Measurements from ENCODE around the gene COL5A2. TPM values are rescaled to one million over a fixed set of nuclear protein-coding genes. Genes with fewer than 3 reads are reported as not detected.
A peak's percentile ranks its signal among the peaks of the same experiment; 100 is the strongest.

Gene COL5A2
- total and polyA plus RNA-seq, 9 of the 15 experiments (the other 6 are each of a cell fraction or from before 2014, with no cell fraction given) = 0.01 to 0.54 (median 0.19) TPM

DNA sequence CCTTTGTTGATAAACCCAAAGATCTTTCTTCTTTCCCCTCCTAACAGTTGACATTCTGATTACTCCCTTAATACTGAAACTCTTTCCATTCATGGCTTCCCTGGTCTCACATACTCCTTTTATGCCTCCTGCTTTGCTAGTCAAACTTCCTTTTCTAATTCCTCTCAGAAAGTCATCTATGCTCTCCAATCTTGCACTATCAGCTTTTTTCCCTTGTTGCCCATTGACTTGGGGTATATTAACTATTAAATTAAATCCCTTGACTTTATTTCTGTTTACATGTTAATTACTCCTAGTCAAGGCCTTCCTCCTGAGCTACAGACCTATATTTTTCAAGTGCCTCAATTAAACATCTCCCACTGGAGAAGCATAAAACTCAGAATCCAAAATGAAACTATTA, 3.6 kb upstream of the COL5A2 start:
- Histone ChIP-seq H3K4me3 (no peak overlapping the region), H3K27me3 (ENCODE audit: control insufficient read depth in 2 of 2, insufficient read depth in 2 of 2, low read length in 2 of 2) (no peaks in the 10 kb centered on the region), H3K4me1 (replicated peaks in 1 of 2; ENCODE audit: control insufficient read depth in 2 of 2, insufficient read depth in 2 of 2, low read length in 2 of 2) (no peaks in the 10 kb centered on the region), H3K9me1 (ENCODE audit: control insufficient read depth, insufficient read depth, low read length) (no peaks in the 10 kb centered on the region), H3K4me2 (ENCODE audit: insufficient read depth, low read length) (no peak overlapping the region), H4K20me1 (replicated peaks; ENCODE audit: control insufficient read depth, insufficient read depth, low read length) (no peaks in the 10 kb centered on the region), H2AFZ (ENCODE audit: low read depth, low read length) (no peak overlapping the region), H3K27ac (ENCODE audit: extremely low read depth, low read depth, low read length) (no peak overlapping the region), H3K9ac (ENCODE audit: insufficient read depth in 1 of 2, low read depth in 2 of 2, low read length in 2 of 2) (no peak overlapping the region), H3K36me3 (ENCODE audit: control insufficient read depth, insufficient read depth, low read length) (no peaks in the 10 kb centered on the region), H3K9me3 (replicated peaks; ENCODE audit: control insufficient read depth, insufficient read depth, low read depth, low read length) (no peaks in the 10 kb centered on the region), H3K79me2 (ENCODE audit: control insufficient read depth, insufficient read depth, low read length) (no peaks in the 10 kb centered on the region)
- FAIRE-seq (no peak), ATAC-seq (no peak), DNase-seq (ENCODE audit: extremely low read depth in 1 of 4, low spot score in 3 of 4) (no peak)
- BruUV-seq (replicated peaks) = no TSS peak
- in situ Hi-C loops (cut with MboI) (no loop called here), intact Hi-C loops (cut with micrococcal nuclease) (no loop called here)
- ChIA-PET CTCF (ENCODE audit: low intra/inter-chr PET ratio) (no interaction called here), POLR2A (no interaction called here)
- TF ChIP-seq MYC (IDR thresholded peaks at IDR 0.05; ENCODE audit: low read depth, low read length) (no peak), MYC (CRISPR knock-in tag; IDR thresholded peaks at IDR 0.05; ENCODE audit: borderline replicate concordance, low read depth) (no peak), POU5F1 (IDR thresholded peaks at IDR 0.05; ENCODE audit: borderline replicate concordance, low read depth, low read length, partially characterized antibody) (no peak), NBN (IDR thresholded peaks at IDR 0.05; ENCODE audit: low read depth) (no peak), ZSCAN32 (CRISPR knock-in tag; IDR thresholded peaks at IDR 0.05) (no peak), C11orf30 (IDR thresholded peaks at IDR 0.05; ENCODE audit: low read depth) (peak; percentile 18; the same call in 1 of the 2 replicates), ZNF316 (IDR thresholded peaks at IDR 0.05) (0 out of 2 replicates have a peak, but pooled peaks have one; percentile 27), ZNF644 (tag; IDR thresholded peaks at IDR 0.05; ENCODE audit: low read depth) (no peak), PHB (CRISPR knock-in tag; IDR thresholded peaks at IDR 0.05) (no peak)
- TF ChIP-seq, protein P1, sequence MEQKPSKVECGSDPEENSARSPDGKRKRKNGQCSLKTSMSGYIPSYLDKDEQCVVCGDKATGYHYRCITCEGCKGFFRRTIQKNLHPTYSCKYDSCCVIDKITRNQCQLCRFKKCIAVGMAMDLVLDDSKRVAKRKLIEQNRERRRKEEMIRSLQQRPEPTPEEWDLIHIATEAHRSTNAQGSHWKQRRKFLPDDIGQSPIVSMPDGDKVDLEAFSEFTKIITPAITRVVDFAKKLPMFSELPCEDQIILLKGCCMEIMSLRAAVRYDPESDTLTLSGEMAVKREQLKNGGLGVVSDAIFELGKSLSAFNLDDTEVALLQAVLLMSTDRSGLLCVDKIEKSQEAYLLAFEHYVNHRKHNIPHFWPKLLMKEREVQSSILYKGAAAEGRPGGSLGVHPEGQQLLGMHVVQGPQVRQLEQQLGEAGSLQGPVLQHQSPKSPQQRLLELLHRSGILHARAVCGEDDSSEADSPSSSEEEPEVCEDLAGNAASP (IDR thresholded peaks at IDR 0.05) = no peak
- TF ChIP-seq, protein P2, sequence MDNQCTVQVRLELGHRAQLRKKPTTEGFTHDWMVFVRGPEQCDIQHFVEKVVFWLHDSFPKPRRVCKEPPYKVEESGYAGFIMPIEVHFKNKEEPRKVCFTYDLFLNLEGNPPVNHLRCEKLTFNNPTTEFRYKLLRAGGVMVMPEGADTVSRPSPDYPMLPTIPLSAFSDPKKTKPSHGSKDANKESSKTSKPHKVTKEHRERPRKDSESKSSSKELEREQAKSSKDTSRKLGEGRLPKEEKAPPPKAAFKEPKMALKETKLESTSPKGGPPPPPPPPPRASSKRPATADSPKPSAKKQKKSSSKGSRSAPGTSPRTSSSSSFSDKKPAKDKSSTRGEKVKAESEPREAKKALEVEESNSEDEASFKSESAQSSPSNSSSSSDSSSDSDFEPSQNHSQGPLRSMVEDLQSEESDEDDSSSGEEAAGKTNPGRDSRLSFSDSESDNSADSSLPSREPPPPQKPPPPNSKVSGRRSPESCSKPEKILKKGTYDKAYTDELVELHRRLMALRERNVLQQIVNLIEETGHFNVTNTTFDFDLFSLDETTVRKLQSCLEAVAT (IDR thresholded peaks at IDR 0.05) = no peak
- TF ChIP-seq, protein P3, sequence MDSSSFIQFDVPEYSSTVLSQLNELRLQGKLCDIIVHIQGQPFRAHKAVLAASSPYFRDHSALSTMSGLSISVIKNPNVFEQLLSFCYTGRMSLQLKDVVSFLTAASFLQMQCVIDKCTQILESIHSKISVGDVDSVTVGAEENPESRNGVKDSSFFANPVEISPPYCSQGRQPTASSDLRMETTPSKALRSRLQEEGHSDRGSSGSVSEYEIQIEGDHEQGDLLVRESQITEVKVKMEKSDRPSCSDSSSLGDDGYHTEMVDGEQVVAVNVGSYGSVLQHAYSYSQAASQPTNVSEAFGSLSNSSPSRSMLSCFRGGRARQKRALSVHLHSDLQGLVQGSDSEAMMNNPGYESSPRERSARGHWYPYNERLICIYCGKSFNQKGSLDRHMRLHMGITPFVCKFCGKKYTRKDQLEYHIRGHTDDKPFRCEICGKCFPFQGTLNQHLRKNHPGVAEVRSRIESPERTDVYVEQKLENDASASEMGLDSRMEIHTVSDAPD (CRISPR knock-in tag; IDR thresholded peaks at IDR 0.05) = no peak
